GM21529 (cell line): ENCODE data around the gene KRTAP10-4.
"Not testable (repeated sequence)": the region's sequence is repeated elsewhere in the genome, so short reads cannot be mapped to it uniquely, and the experiment has no call there.

Experiments
- ATAC-seq: cut with Tn5 transposase; IDR thresholded peaks from one replicate; pipeline ENCODE4 v1.9.1; 2021; ENCODE audit not compliant: unreplicated experiment

The KRTAP10-4 gene

GRCh38 chr21:44533891-44534627 lies 39.5 kb upstream of the KRTAP10-4 start:
- no peak for ATAC-seq

GRCh38 chr21:44534688-44535087 lies 38.8 kb upstream of the KRTAP10-4 start:
- ATAC-seq, result no peak

- ATAC-seq, result no peak
Observed at GRCh38 chr21:44535963-44536362, 37.6 kb upstream of the KRTAP10-4 start.

GRCh38 chr21:44537930-44538911 lies 35.3 kb upstream of the KRTAP10-4 start:
- ATAC-seq, result no peak

GRCh38 chr21:44539046-44539445 lies 34.5 kb upstream of the KRTAP10-4 start:
- ATAC-seq, result no peak

GRCh38 chr21:44539991-44540666 lies 33.4 kb upstream of the KRTAP10-4 start, which contains the start of gene KRTAP10-1:
KRTAP10-1 (minus strand) TSS chr21:44540195; CDS start chr21:44540150, 45 bp downstream.
- no peak for ATAC-seq

GRCh38 chr21:44540741-44541288 lies 32.7 kb upstream of the KRTAP10-4 start:
- ATAC-seq, result no peak

- ATAC-seq, result no peak
Observed at GRCh38 chr21:44542716-44543115, 30.8 kb upstream of the KRTAP10-4 start.

- ATAC-seq, result no peak
Observed at GRCh38 chr21:44544566-44544965, 29.0 kb upstream of the KRTAP10-4 start.

- no peak for ATAC-seq
Observed at GRCh38 chr21:44547656-44548331, 25.7 kb upstream of the KRTAP10-4 start.

GRCh38 chr21:44548381-44548780 lies 25.1 kb upstream of the KRTAP10-4 start:
- no peak for ATAC-seq

GRCh38 chr21:44548922-44549321 lies 24.6 kb upstream of the KRTAP10-4 start:
- ATAC-seq, result no peak

- ATAC-seq, result no peak
Observed at GRCh38 chr21:44549525-44550211, 23.9 kb upstream of the KRTAP10-4 start.

GRCh38 chr21:44550285-44550684 lies 23.2 kb upstream of the KRTAP10-4 start:
- not testable (repeated sequence) for ATAC-seq

GRCh38 chr21:44550807-44551206 lies 22.7 kb upstream of the KRTAP10-4 start:
- no peak for ATAC-seq

GRCh38 chr21:44551340-44551961 lies 22.1 kb upstream of the KRTAP10-4 start, which contains the start of gene KRTAP10-2:
KRTAP10-2 (minus strand) TSS chr21:44551505; CDS start chr21:44551458, 47 bp downstream.
- ATAC-seq, result no peak

GRCh38 chr21:44552136-44552535 lies 21.4 kb upstream of the KRTAP10-4 start:
- no peak for ATAC-seq

- no peak for ATAC-seq
Observed at GRCh38 chr21:44552681-44553080, 20.8 kb upstream of the KRTAP10-4 start.

- ATAC-seq, result no peak
Observed at GRCh38 chr21:44555200-44555875, 18.2 kb upstream of the KRTAP10-4 start.
